ENCODE results near the gene DCLK3. TPM values are rescaled to one million over a fixed set of nuclear protein-coding genes. Genes with fewer than 3 reads are reported as not detected.

The DCLK3 gene
- total RNA-seq, 1 donor from 2014 or later: 0.51 TPM

- H4K20me1 ChIP-seq (ENCODE audit: low read depth): no peaks in the 10 kb centered on the region
- Mint-ChIP-seq H3K9me3 (no peaks in the 10 kb centered on the region), H3K36me3 (no peaks in the 10 kb centered on the region), H3K4me3 (no peak overlapping the region), H3K27me3 (ENCODE audit: insufficient read depth, low read depth) (peaks cover 12% of the 10 kb centered on the region), H3K27ac (peak overlapping the region; percentile 14), H3K4me1 (peaks cover 4% of the 10 kb centered on the region)
- H3K4me3 ChIP-seq: no peak overlapping the region
- TF ChIP-seq EZH2phosphoT487 (IDR thresholded peaks at IDR 0.05): no peak
- TF ChIP-seq CTCF (IDR thresholded peaks at IDR 0.05): no peak
- TF ChIP-seq EZH2 (IDR thresholded peaks at IDR 0.05): no peak
- no peak overlapping the region for H3K27ac ChIP-seq
- no peaks in the 10 kb centered on the region for H3K79me2 ChIP-seq (ENCODE audit: low read depth)
- no peak for DNase-seq (ENCODE audit: low spot score)
- H3F3A ChIP-seq (ENCODE audit: low read depth): no peaks in the 10 kb centered on the region
- H3K27me3 ChIP-seq: no peaks in the 10 kb centered on the region
- H3K9me3 ChIP-seq (ENCODE audit: low read depth): no peaks in the 10 kb centered on the region
- H3K9ac ChIP-seq: no peak overlapping the region
- peaks cover 9% of the 10 kb centered on the region for H3K4me1 ChIP-seq
- H3K4me2 ChIP-seq: no peak overlapping the region
- H3K36me3 ChIP-seq: no peaks in the 10 kb centered on the region
- H2AFZ ChIP-seq (replicated peaks): no peak overlapping the region
Observed at GRCh38 chr3:36705015-36705414, 59.3 kb downstream of the DCLK3 start.

GRCh38 chr3:36704280-36704679 lies 60.1 kb downstream of the DCLK3 start:
- no peak for TF ChIP-seq EZH2 (IDR thresholded peaks at IDR 0.05)
- no peak for TF ChIP-seq CTCF (IDR thresholded peaks at IDR 0.05)
- no peak for TF ChIP-seq EZH2phosphoT487 (IDR thresholded peaks at IDR 0.05)
- Mint-ChIP-seq H3K9me3 (no peaks in the 10 kb centered on the region), H3K4me1 (peaks cover 2% of the 10 kb centered on the region), H3K27ac (no peak overlapping the region), H3K36me3 (no peaks in the 10 kb centered on the region), H3K4me3 (no peak overlapping the region), H3K27me3 (ENCODE audit: insufficient read depth, low read depth) (peaks cover 8% of the 10 kb centered on the region)
- no peaks in the 10 kb centered on the region for H3K9me3 ChIP-seq (ENCODE audit: low read depth)
- no peak overlapping the region for H3K4me2 ChIP-seq
- H3K4me3 ChIP-seq: no peak overlapping the region
- no peak for DNase-seq (ENCODE audit: low spot score)
- no peak overlapping the region for H3K9ac ChIP-seq
- H3K27ac ChIP-seq: no peak overlapping the region
- no peaks in the 10 kb centered on the region for H4K20me1 ChIP-seq (ENCODE audit: low read depth)
- no peaks in the 10 kb centered on the region for H3K36me3 ChIP-seq
- no peak overlapping the region for H2AFZ ChIP-seq (replicated peaks)
- H3K27me3 ChIP-seq: no peaks in the 10 kb centered on the region
- no peaks in the 10 kb centered on the region for H3F3A ChIP-seq (ENCODE audit: low read depth)
- H3K4me1 ChIP-seq: peaks cover 9% of the 10 kb centered on the region
- no peaks in the 10 kb centered on the region for H3K79me2 ChIP-seq (ENCODE audit: low read depth)

- Histone ChIP-seq H3K79me2 (ENCODE audit: low read depth) (no peaks in the 10 kb centered on the region), H3K9ac (no peak overlapping the region), H3K4me1 (peaks cover 9% of the 10 kb centered on the region), H3K27ac (no peak overlapping the region), H4K20me1 (ENCODE audit: low read depth) (no peaks in the 10 kb centered on the region), H3F3A (ENCODE audit: low read depth) (no peaks in the 10 kb centered on the region), H2AFZ (replicated peaks) (no peak overlapping the region), H3K4me3 (no peak overlapping the region), H3K27me3 (no peaks in the 10 kb centered on the region), H3K9me3 (ENCODE audit: low read depth) (no peaks in the 10 kb centered on the region), H3K36me3 (no peaks in the 10 kb centered on the region), H3K4me2 (peak overlapping the region; percentile 28)
- no peaks in the 10 kb centered on the region for H3K9me3 Mint-ChIP-seq
- peaks cover 4% of the 10 kb centered on the region for H3K27me3 Mint-ChIP-seq (ENCODE audit: insufficient read depth, low read depth)
- H3K36me3 Mint-ChIP-seq: no peaks in the 10 kb centered on the region
- no peak for TF ChIP-seq EZH2 (IDR thresholded peaks at IDR 0.05)
- TF ChIP-seq CTCF (IDR thresholded peaks at IDR 0.05): no peak
- TF ChIP-seq EZH2phosphoT487 (IDR thresholded peaks at IDR 0.05): no peak
- no peaks in the 10 kb centered on the region for H3K4me1 Mint-ChIP-seq
- peak; percentile 24 for DNase-seq (ENCODE audit: low spot score)
- no peak overlapping the region for H3K27ac Mint-ChIP-seq
- no peak overlapping the region for H3K4me3 Mint-ChIP-seq
Observed at GRCh38 chr3:36701249-36701572, 63.1 kb downstream of the DCLK3 start.
